GM12872 (cell line): Measurements from ENCODE around the gene CA10.

Source experiments
- TF ChIP-seq, protein P1 (sequence below): IDR thresholded peaks from 3 replicates; pipeline ENCODE4 v1.5.1; 2011; ENCODE audit warnings: low read depth, mild to moderate bottlenecking, low read length, moderate library complexity; ENCODE audit not compliant: insufficient read depth

CA10 gene

DNA sequence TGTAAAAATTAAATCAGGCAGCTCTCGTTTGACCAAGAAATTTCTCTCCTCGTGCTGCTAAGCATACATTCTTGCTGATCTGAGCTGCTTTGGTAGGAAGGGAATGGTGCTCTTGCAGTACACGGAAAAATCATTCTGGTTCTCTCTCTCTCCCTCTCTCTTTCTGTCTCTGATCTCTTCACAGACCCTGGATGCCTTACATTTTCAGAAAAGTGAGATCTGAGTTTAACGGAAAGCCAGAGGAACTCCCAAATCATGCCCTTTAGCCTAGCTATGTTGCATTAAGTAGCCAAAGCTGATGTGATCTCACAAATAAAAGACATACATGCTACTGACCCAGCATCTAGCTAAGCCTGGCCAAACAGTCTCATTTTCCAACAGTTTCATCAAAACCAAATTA, 4.0 kb downstream of the CA10 start:
- TF ChIP-seq, protein P1, sequence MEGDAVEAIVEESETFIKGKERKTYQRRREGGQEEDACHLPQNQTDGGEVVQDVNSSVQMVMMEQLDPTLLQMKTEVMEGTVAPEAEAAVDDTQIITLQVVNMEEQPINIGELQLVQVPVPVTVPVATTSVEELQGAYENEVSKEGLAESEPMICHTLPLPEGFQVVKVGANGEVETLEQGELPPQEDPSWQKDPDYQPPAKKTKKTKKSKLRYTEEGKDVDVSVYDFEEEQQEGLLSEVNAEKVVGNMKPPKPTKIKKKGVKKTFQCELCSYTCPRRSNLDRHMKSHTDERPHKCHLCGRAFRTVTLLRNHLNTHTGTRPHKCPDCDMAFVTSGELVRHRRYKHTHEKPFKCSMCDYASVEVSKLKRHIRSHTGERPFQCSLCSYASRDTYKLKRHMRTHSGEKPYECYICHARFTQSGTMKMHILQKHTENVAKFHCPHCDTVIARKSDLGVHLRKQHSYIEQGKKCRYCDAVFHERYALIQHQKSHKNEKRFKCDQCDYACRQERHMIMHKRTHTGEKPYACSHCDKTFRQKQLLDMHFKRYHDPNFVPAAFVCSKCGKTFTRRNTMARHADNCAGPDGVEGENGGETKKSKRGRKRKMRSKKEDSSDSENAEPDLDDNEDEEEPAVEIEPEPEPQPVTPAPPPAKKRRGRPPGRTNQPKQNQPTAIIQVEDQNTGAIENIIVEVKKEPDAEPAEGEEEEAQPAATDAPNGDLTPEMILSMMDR, result no peak

DNA sequence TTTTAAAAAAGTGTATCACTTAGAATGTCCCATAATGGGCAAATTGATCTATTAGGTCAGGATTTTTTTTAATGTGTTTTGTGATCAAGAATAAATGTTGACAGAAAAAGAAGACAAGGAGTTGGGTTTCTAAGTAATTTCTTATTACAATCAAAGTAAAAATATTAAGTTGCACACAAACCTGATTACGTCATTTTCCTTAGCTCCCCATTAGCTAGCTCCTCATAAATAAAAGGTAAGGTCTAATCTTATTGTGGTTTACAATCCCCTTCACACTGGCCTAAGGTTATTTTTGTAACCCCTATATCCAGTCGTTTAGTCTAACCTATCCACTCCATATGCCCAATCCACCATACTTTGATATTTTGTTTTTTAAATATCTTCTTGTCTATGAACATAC, 7.6 kb downstream of the CA10 start:
- TF ChIP-seq, protein P1, result no peak

DNA sequence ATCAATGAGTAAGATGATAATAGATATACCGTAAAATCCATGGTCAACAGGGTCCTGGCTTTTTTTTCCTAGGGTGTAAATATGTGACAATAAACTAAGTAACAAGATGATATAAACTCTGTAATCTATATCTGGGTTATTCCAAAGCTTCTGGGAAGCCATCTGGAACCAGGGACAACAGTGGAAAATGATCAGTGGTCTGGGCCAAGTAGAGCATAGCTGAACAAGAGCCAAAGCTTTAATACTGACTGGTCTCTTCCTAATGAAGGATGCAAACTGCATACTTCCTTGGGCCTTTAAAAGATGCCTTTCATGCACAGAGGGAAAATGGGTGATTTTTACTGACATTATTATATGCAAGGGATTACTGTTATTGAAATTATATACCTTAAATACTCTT, 8.9 kb downstream of the CA10 start:
- TF ChIP-seq, protein P1, result no peak

DNA sequence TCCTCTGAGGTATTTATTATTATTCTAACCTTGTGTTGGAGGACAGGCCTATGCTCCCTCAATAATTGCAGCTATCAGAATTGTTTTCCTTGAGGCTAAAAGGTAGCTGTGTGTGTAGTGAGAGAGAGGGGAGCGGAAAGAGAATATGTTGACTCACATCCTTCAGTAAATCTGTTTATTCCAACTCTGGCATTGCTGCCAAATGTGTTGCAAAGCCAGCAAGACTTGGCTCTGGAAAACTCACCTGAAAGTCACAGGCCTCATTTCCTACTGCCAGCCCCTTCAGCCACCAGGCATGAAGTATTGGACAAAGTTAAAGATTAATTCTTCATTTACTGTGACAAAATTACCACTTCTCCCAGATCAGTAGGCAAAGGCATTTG, 9.6 kb downstream of the CA10 start:
- TF ChIP-seq, protein P1, result no peak

DNA sequence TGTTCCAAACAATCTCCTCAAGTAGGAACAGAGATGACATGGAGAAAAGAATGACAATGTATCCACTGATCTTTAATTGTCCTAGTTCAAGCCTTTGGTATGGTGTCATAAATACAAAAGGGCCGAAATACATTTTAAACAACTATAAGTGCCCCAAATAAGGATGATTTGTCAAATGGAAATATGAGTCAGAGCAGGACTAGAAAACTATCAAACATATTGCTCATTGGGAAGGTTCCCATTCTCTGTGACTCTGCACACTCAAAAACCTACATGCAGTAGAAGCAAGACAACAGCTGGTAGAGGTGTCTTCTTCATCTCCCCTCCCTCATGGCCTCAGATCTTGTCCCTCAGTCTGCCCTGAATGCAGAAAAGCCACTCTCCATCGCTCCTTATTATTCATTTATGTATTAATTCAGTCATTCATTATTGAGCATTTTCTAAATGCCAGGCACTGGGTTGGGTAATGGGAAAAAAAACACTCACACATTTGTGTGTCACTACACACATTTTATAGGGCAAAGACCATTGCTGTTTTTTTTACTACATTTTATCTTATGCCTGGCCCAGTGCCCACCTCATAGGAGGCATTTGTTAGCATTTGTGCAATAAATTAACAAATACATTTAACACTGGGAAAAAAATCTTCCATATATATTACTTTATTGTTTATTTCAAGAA, 10.1 kb downstream of the CA10 start:
- TF ChIP-seq, protein P1, result no peak

DNA sequence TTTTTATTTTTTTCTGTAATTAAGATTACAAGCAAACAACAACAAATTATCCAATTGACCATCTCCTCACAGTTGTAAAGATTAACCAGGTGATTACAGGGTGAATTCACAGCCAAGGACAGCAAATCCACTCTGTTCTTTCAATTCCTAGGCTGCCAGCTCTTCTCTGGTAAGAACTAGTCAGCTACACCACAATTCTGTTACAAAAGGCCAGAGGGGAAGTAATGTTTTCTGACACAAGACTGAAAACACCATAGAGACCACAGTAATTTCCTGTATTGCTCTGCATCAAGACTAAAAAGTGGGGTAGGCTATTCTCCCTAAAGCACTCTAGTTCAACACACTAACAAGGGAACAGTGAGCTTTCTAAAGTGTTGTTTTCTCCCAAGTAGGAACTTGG, 10.6 kb downstream of the CA10 start:
- TF ChIP-seq, protein P1, result no peak

DNA sequence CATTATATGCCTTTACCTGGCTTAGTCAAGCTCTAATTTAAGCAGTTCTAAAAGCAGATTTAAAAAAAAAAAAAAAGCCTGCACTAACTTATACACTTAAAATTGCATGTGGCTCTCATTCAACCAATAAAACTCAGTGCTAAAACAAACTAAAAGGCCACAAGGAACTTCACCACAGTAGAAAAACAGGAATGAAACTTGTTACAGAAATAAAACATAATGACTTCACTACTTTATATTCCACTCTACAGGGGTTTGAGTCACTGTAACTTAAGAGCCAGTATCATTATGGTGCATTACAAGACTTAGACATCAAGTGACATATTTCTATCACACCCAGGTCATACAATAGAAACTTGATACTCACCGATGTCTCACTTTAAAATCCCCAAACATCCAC, 11.1 kb downstream of the CA10 start:
- TF ChIP-seq, protein P1, result no peak
